ENCODE measurements around the gene SUN1.

The SUN1 gene

DNA sequence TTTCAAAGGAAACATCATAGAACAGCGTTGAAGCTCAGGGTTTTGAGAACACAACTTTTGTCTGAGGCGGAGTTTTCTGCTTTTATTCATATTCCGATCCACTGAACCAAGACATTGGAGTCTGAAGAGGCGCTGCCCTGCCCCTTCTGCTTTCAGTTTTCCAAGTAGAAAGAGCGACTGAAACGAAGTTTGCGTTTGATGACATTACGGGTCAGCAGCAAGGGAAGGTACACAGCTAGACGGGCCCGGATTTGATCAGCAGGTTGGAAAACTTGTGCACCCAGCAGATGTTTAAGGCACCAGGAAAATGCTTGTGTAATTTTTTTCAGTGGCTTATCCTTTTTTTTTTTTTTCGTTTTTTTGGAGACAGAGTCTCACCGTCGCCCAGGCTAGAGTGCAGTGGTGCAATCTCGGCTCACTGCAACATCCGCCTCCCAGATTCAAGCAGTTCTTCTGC is 720 bp downstream of the SUN1 start:
- Histone ChIP-seq H3K27me3 (ENCODE audit: low read depth, low read length) (no peaks in the 10 kb centered on the region), H3K79me2 (ENCODE audit: low read length) (peaks cover 73% of the 10 kb centered on the region), H3K4me1 (ENCODE audit: low read length) (peaks cover 13% of the 10 kb centered on the region), H3K9me3 (ENCODE audit: insufficient read depth, low read length) (no peaks in the 10 kb centered on the region), H3K36me3 (replicated peaks; ENCODE audit: low read depth, low read length) (peaks cover 4% of the 10 kb centered on the region), H3K9ac (ENCODE audit: low read length) (no peak overlapping the region), H3K4me2 (ENCODE audit: low read length) (no peak overlapping the region), H3K27ac (ENCODE audit: low read length) (no peak overlapping the region), H3K4me3 (ENCODE audit: low read length) (no peak overlapping the region), H2AFZ (ENCODE audit: low read depth, low read length) (no peak overlapping the region), H4K20me1 (ENCODE audit: insufficient read depth, low read length) (peaks cover 27% of the 10 kb centered on the region)
- TF ChIP-seq EZH2phosphoT487 (IDR thresholded peaks at IDR 0.05; ENCODE audit: low read depth): no peak
- TF ChIP-seq, protein P1, sequence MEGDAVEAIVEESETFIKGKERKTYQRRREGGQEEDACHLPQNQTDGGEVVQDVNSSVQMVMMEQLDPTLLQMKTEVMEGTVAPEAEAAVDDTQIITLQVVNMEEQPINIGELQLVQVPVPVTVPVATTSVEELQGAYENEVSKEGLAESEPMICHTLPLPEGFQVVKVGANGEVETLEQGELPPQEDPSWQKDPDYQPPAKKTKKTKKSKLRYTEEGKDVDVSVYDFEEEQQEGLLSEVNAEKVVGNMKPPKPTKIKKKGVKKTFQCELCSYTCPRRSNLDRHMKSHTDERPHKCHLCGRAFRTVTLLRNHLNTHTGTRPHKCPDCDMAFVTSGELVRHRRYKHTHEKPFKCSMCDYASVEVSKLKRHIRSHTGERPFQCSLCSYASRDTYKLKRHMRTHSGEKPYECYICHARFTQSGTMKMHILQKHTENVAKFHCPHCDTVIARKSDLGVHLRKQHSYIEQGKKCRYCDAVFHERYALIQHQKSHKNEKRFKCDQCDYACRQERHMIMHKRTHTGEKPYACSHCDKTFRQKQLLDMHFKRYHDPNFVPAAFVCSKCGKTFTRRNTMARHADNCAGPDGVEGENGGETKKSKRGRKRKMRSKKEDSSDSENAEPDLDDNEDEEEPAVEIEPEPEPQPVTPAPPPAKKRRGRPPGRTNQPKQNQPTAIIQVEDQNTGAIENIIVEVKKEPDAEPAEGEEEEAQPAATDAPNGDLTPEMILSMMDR (IDR thresholded peaks at IDR 0.05; ENCODE audit: low read depth, low read length): no peak

DNA sequence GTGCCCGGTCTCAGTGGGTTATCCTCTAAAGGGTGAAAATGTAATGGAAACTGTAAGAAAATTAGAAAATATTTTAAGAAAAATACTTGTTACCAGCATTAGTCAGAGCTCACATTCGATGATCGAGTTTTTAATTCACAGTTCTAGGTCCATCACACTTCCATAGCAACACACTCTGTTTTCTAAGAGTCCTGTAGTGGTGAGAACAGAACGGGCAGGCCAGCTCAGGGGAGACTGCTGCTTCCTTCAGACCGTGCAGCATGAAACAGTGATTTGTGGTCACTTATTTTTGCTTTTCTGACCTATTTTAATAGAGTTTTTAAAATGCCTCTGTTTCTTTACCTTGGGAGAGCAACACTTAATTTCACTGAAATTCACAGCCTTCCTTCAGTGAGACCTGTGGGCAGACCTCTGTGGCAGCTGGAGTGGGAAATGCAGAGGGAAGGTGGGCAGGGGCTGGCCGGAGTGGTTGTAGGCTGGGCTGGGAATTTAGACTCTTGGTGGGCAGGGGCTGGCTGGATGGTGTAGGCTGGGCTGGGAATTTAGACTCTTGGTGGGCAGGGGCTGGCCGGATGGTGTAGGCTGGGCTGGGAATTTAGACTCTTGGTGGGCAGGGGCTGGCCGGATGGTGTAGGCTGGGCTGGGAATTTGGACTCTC is 1.5 kb downstream of the SUN1 start:
- Histone ChIP-seq H3K27ac (ENCODE audit: low read length) (no peak overlapping the region), H4K20me1 (ENCODE audit: insufficient read depth, low read length) (peaks cover 25% of the 10 kb centered on the region), H2AFZ (ENCODE audit: low read depth, low read length) (no peak overlapping the region), H3K4me3 (ENCODE audit: low read length) (no peak overlapping the region), H3K9me3 (ENCODE audit: insufficient read depth, low read length) (no peaks in the 10 kb centered on the region), H3K36me3 (replicated peaks; ENCODE audit: low read depth, low read length) (peaks cover 4% of the 10 kb centered on the region), H3K79me2 (ENCODE audit: low read length) (peaks cover 69% of the 10 kb centered on the region), H3K4me1 (ENCODE audit: low read length) (peaks cover 13% of the 10 kb centered on the region), H3K4me2 (ENCODE audit: low read length) (no peak overlapping the region), H3K27me3 (ENCODE audit: low read depth, low read length) (no peaks in the 10 kb centered on the region), H3K9ac (ENCODE audit: low read length) (no peak overlapping the region)
- TF ChIP-seq, protein P1 (IDR thresholded peaks at IDR 0.05; ENCODE audit: low read depth, low read length): no peak
- no peak for TF ChIP-seq EZH2phosphoT487 (IDR thresholded peaks at IDR 0.05; ENCODE audit: low read depth)

DNA sequence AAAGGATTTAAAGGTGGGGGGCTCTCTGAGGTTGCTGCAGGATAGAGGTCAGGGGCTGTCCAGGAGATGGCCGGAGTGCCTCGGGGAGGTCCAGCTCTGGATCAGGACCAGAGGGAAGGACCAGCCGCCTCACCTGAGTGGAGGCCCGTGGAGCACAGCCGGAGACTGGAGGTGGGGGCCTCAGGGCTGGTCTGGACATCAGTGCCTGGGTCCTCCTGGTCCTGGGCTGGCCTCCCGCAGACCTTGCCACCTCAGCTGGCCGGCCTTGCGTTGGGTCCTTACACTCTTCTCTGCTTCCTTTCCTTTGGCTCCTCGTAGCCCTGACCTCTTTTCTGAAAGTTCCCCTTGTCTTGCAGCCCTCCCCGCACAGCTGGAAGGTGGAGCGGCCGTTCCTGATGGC is 2.0 kb downstream of the SUN1 start:
- H3K9ac ChIP-seq (ENCODE audit: low read length): no peak overlapping the region
- no peak overlapping the region for H3K4me2 ChIP-seq (ENCODE audit: low read length)
- H3K4me3 ChIP-seq (ENCODE audit: low read length): no peak overlapping the region
- no peak overlapping the region for H2AFZ ChIP-seq (ENCODE audit: low read depth, low read length)
- peaks cover 21% of the 10 kb centered on the region for H4K20me1 ChIP-seq (ENCODE audit: insufficient read depth, low read length)
- H3K36me3 ChIP-seq (replicated peaks; ENCODE audit: low read depth, low read length): peaks cover 4% of the 10 kb centered on the region
- H3K4me1 ChIP-seq (ENCODE audit: low read length): peaks cover 13% of the 10 kb centered on the region
- H3K9me3 ChIP-seq (ENCODE audit: insufficient read depth, low read length): no peaks in the 10 kb centered on the region
- TF ChIP-seq, protein P1 (IDR thresholded peaks at IDR 0.05; ENCODE audit: low read depth, low read length): no peak
- TF ChIP-seq EZH2phosphoT487 (IDR thresholded peaks at IDR 0.05; ENCODE audit: low read depth): no peak
- no peak overlapping the region for H3K27ac ChIP-seq (ENCODE audit: low read length)
- H3K79me2 ChIP-seq (ENCODE audit: low read length): peaks cover 63% of the 10 kb centered on the region
- no peaks in the 10 kb centered on the region for H3K27me3 ChIP-seq (ENCODE audit: low read depth, low read length)

DNA sequence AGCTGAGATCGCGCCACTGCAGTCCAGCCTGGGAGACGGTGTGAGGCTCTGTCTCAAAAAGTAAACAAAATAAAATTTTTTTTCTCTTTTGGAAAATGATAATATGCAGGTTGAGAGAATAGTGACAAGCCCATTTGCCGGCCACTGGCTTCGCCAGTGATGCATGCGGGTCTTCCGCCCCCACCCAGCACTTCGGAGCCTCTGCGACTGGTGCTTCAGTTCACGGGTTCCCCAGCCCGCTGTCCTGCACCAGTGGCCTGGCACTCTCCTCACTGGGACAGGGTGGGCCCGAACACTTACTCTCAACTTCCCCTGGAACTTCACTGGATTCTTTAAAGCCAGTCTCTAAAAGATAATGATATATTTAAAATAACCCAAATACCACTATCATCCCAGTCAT is 2.7 kb downstream of the SUN1 start:
- no peaks in the 10 kb centered on the region for H3K27me3 ChIP-seq (ENCODE audit: low read depth, low read length)
- H3K79me2 ChIP-seq (ENCODE audit: low read length): peaks cover 58% of the 10 kb centered on the region
- no peaks in the 10 kb centered on the region for H3K9me3 ChIP-seq (ENCODE audit: insufficient read depth, low read length)
- H3K9ac ChIP-seq (ENCODE audit: low read length): no peak overlapping the region
- peaks cover 4% of the 10 kb centered on the region for H3K36me3 ChIP-seq (replicated peaks; ENCODE audit: low read depth, low read length)
- no peak overlapping the region for H3K27ac ChIP-seq (ENCODE audit: low read length)
- H4K20me1 ChIP-seq (ENCODE audit: insufficient read depth, low read length): peaks cover 21% of the 10 kb centered on the region
- no peak overlapping the region for H3K4me3 ChIP-seq (ENCODE audit: low read length)
- H3K4me2 ChIP-seq (ENCODE audit: low read length): no peak overlapping the region
- H3K4me1 ChIP-seq (ENCODE audit: low read length): peaks cover 13% of the 10 kb centered on the region
- no peak overlapping the region for H2AFZ ChIP-seq (ENCODE audit: low read depth, low read length)
- TF ChIP-seq EZH2phosphoT487 (IDR thresholded peaks at IDR 0.05; ENCODE audit: low read depth): no peak
- TF ChIP-seq, protein P1 (IDR thresholded peaks at IDR 0.05; ENCODE audit: low read depth, low read length): no peak

Measured in OCI-LY3 (cell line).